Endothelial cell of umbilical vein (primary cell): ENCODE measurements around the gene STOML1. TPM values are rescaled to one million over a fixed set of nuclear protein-coding genes. Genes with fewer than 3 reads are reported as not detected.

Experiments used
- BruUV-seq: library from RNA; stranded (reverse); fragments of 400-500 nt; replicated peaks from 2 replicates; lab custom pipeline; 2021; lab: Mats Ljungman, UMichigan
- CTCF ChIA-PET: fragments of 300-600, 350-600 bp; sonication (Branson Sonifier 250); formaldehyde crosslinking; loops from one replicate; lab custom pipeline; 2021; ENCODE audit warnings: antibody characterized with exemption, inconsistent platforms; lab: Charles Lee
- POLR2A ChIA-PET: fragments of 300-600, 350-600 bp; sonication (Branson Sonifier 250); formaldehyde crosslinking; loops from one replicate; lab custom pipeline; 2021; ENCODE audit warnings: antibody characterized with exemption, inconsistent platforms; lab: Charles Lee
- DNase-seq: peaks from one replicate; pipeline ENCODE4 v3.0.0-alpha.2; 2011; ENCODE audit warnings: low read depth, low spot score
- FAIRE-seq: peaks from 2 replicates; lab custom pipeline; 2011; peaks lifted over from hg19 to GRCh38; lab: Jason Lieb, UNC
- H2AFZ ChIP-seq: 2 replicates; pipeline ENCODE4 v1.6.0; 2012; ENCODE audit warnings: low read depth, low read length, control low read depth, inconsistent platforms
- H3K27ac ChIP-seq: 2 replicates; pipeline ENCODE4 v1.5.1; 2011; ENCODE audit warnings: low read depth, mild to moderate bottlenecking, control low read depth, low read length, moderate library complexity; ENCODE audit not compliant: insufficient read depth
- H3K27me3 ChIP-seq, 2 experiments: 2 replicates each; pipeline versions ENCODE4 v1.6.0 to v1.6.1; 2011; ENCODE audit warnings: low read length in 2 of 2, mixed read lengths in 1 of 2; ENCODE audit not compliant: control insufficient read depth in 2 of 2, insufficient read depth in 2 of 2
- H3K36me3 ChIP-seq, 2 experiments: 2 replicates in 1 of 2; 3 replicates in 1 of 2; pipeline ENCODE4 v1.5.1; 2011; ENCODE audit warnings: low read length in 2 of 2, mild to moderate bottlenecking in 1 of 2, moderate library complexity in 1 of 2; ENCODE audit not compliant: control insufficient read depth in 2 of 2, insufficient read depth in 2 of 2; ENCODE audit errors: extremely low read depth in 1 of 2
- H3K4me1 ChIP-seq: 3 replicates; pipeline ENCODE4 v1.5.1; 2011; ENCODE audit warnings: mild to moderate bottlenecking, low read length; ENCODE audit not compliant: control insufficient read depth, insufficient read depth; ENCODE audit errors: extremely low read depth
- H3K4me2 ChIP-seq: 2 replicates; pipeline ENCODE4 v1.6.1; 2011; ENCODE audit warnings: low read length, control low read depth, mixed read lengths; ENCODE audit not compliant: insufficient read depth
- H3K4me3 ChIP-seq, 3 experiments: fragments of 200-600 bp in 1 of 3; sonication (generic), shearing (Covaris generic) in 1 of 3; replicated peaks in 1 of 3; 2 replicates each; pipeline ENCODE4 v1.5.1; 2011 to 2016; ENCODE audit warnings: control low read depth in 3 of 3, low read length in 3 of 3, mild to moderate bottlenecking in 2 of 3, inconsistent platforms in 1 of 3, low read depth in 1 of 3, moderate library complexity in 1 of 3; ENCODE audit not compliant: insufficient read depth in 1 of 3
- H3K79me2 ChIP-seq: 2 replicates; pipeline ENCODE4 v1.6.0; 2012; ENCODE audit warnings: low read length, inconsistent platforms; ENCODE audit not compliant: control insufficient read depth, insufficient read depth
- H3K9ac ChIP-seq: replicated peaks from 2 replicates; pipeline ENCODE3; 2011; ENCODE audit warnings: low read length, control low read depth; ENCODE audit not compliant: insufficient read depth; ENCODE audit errors: extremely low read depth
- H3K9me1 ChIP-seq: replicated peaks from 3 replicates; pipeline ENCODE4 v1.6.0; 2011; ENCODE audit warnings: mild to moderate bottlenecking, low read length; ENCODE audit not compliant: control insufficient read depth, insufficient read depth; ENCODE audit errors: extremely low read depth
- H3K9me3 ChIP-seq: replicated peaks from 2 replicates; pipeline ENCODE4 v1.5.1; 2012; ENCODE audit warnings: low read length, inconsistent platforms; ENCODE audit not compliant: control insufficient read depth, insufficient read depth
- H4K20me1 ChIP-seq: replicated peaks from 2 replicates; pipeline ENCODE3; 2011; ENCODE audit warnings: mild to moderate bottlenecking, low read length; ENCODE audit not compliant: control insufficient read depth, insufficient read depth; ENCODE audit errors: extremely low read depth
- CTCF ChIP-seq, 2 donors: IDR thresholded peaks; 1 replicate in 1 of 2; 2 replicates in 1 of 2; pipeline ENCODE4 v1.5.1; 2011; ENCODE audit warnings: low read length in 2 of 2, mild to moderate bottlenecking in 2 of 2, moderate library complexity in 2 of 2, control low read depth in 1 of 2, inconsistent platforms in 1 of 2, low read depth in 1 of 2; ENCODE audit not compliant: insufficient read depth in 1 of 2; ENCODE audit errors: extremely low read depth in 1 of 2
- EZH2 ChIP-seq: IDR thresholded peaks from 2 replicates; pipeline ENCODE4 v1.6.1; 2012; ENCODE audit warnings: borderline replicate concordance, low read depth, mild to moderate bottlenecking, moderate library complexity, low read length, inconsistent platforms; ENCODE audit not compliant: severe bottlenecking
- FOS ChIP-seq: IDR thresholded peaks from 2 replicates; pipeline ENCODE4 v1.6.1; 2011; ENCODE audit warnings: mild to moderate bottlenecking, low read length, moderate library complexity, borderline replicate concordance; ENCODE audit not compliant: insufficient read depth
- GATA2 ChIP-seq: IDR thresholded peaks from 2 replicates; pipeline ENCODE4 v1.7.0; 2011; ENCODE audit warnings: low read depth, mild to moderate bottlenecking, moderate library complexity, mixed read lengths, low read length; ENCODE audit not compliant: insufficient read length, insufficient read depth
- JUN ChIP-seq: IDR thresholded peaks from 2 replicates; pipeline ENCODE4 v1.6.1; 2011; ENCODE audit warnings: borderline replicate concordance, low read depth; ENCODE audit not compliant: insufficient read length, insufficient read depth
- MAX ChIP-seq: IDR thresholded peaks from 2 replicates; pipeline ENCODE4 v1.6.1; 2011; ENCODE audit not compliant: insufficient read depth, insufficient read length
- MYC ChIP-seq: IDR thresholded peaks from one replicate; pipeline ENCODE4 v1.6.1; 2011; ENCODE audit warnings: mild to moderate bottlenecking, low read depth, low read length
- POLR2A ChIP-seq: IDR thresholded peaks from 2 replicates; pipeline ENCODE4 v1.6.1; 2012; ENCODE audit warnings: low read depth, mild to moderate bottlenecking, control low read depth, low read length
- POLR2AphosphoS5 ChIP-seq: IDR thresholded peaks from 2 replicates; pipeline ENCODE4 v1.6.1; 2012; ENCODE audit warnings: low read depth, mild to moderate bottlenecking, control low read depth, low read length, moderate library complexity; ENCODE audit not compliant: insufficient read depth
- dilution Hi-C: fragments of 300-500 bp; cut with MboI; formaldehyde crosslinking; loops from one replicate; pipeline ENCODE4 v1.15.0; 2019; ENCODE audit warnings: low sequenced_read_pairs; ENCODE audit not compliant: extremely low pct_ligation_motif_present
- intact Hi-C: fragments of 100-400 bp; cut with micrococcal nuclease; formaldehyde crosslinking; loops from one replicate; pipeline ENCODE4 v1.10.0; 2022
- polyA plus RNA-seq, 4 experiments: library from polyadenylated mRNA; depleted of rRNA in 3 of 4; stranded (reverse) in 3 of 4; unstranded in 1 of 4; fragments of >200 nt; gene quantifications; 2 replicates each; pipeline versions ENCODE4 v1.2.1 to v1.2.3, GENCODE V29; 2011 to 2012; ENCODE audit warnings: missing spikeins in 1 of 4
- total RNA-seq: library from RNA; stranded (reverse); gene quantifications from 2 replicates; pipeline ENCODE4 v1.2.3, GENCODE V29; 2021

Gene STOML1
- total and polyA plus RNA-seq, 2 donors (not counting 3 experiments of a cell fraction or from before 2014, with no cell fraction given) = 12.9 to 15.4 TPM

GRCh38 chr15:73983773-73984172, 8.3 kb downstream of the STOML1 start:
- POLR2A ChIA-PET = interaction anchor here (1.4 kb wide), 1 partner anchor 11 kb away, joined by 3 read pairs; the partner anchor contains the start of gene PML
- no peaks in the 10 kb centered on the region for H3K27me3 ChIP-seq
- no peaks in the 10 kb centered on the region for H4K20me1 ChIP-seq
- H3K27ac ChIP-seq = no peak overlapping the region
- DNase-seq (no peak), FAIRE-seq (no peak)
- TF ChIP-seq POLR2AphosphoS5 (no peak), EZH2 (no peak), MAX (no peak), FOS (no peak), GATA2 (no peak), JUN (no peak), POLR2A (no peak), MYC (no peak), CTCF (IDR thresholded peaks at IDR 0.05; ENCODE audit: extremely low read depth in 1 of 2, insufficient read depth in 1 of 2, low read depth in 1 of 2, low read length in 2 of 2) (no peak)
- no peaks in the 10 kb centered on the region for H3K9me3 ChIP-seq
- CTCF ChIA-PET = interaction anchor here (1.0 to 2.9 kb wide), 11 partner anchors 8 to 83 kb away, joined by 3 to 50 read pairs (median 8); partner anchors contain the start of genes PML and STOML1
- dilution Hi-C loops (no loop called here), intact Hi-C loops (no loop called here)
- H3K79me2 ChIP-seq = no peaks in the 10 kb centered on the region
- no peaks in the 10 kb centered on the region for H3K9me1 ChIP-seq
- H2AFZ ChIP-seq = no peak overlapping the region
- no TSS peak for BruUV-seq
- H3K4me3 ChIP-seq = no peak overlapping the region
- peaks cover 41% of the 10 kb centered on the region for H3K4me1 ChIP-seq
- no peak overlapping the region for H3K9ac ChIP-seq
- no peaks in the 10 kb centered on the region for H3K36me3 ChIP-seq
- no peak overlapping the region for H3K4me2 ChIP-seq
